ENCODE data around the gene NEK9.
"Not testable (repeated sequence)": the region's sequence is repeated elsewhere in the genome, so short reads cannot be mapped to it uniquely, and the experiment has no call there.

NEK9 gene

DNA sequence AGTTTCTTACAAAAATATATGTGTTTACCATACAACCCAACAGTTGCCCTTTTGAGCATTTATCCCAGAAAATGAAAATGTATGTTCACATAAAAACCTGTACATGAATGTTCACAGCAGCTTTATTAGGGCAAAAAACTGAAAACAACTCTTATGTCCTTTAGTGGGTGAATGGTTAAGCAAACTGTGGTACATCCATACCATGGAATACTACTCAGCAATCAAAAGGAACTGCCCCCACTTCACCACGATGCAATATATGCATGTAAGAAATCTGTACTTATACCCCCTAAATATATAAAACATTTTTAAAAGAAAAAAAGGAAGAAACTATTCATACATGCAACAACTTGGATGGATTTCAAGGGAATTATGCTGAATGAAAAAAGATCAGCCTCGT is 6.7 kb upstream of the NEK9 start:
- no peak overlapping the region for H3K9ac ChIP-seq (ENCODE audit: low read depth in 1 of 2, low read length in 2 of 2)
- H3K36me3 ChIP-seq (ENCODE audit: control insufficient read depth in 1 of 2, insufficient read depth in 2 of 2, low read length in 2 of 2): peaks cover 10 to 37% of the 10 kb centered on the region in 2 donors
- H3K4me1 ChIP-seq (ENCODE audit: control insufficient read depth in 1 of 2, insufficient read depth in 2 of 2, low read length in 2 of 2): peaks cover 14 to 25% of the 10 kb centered on the region in 2 donors
- no peak overlapping the region for H3K4me3 ChIP-seq (ENCODE audit: low read depth in 1 of 2, low read length in 2 of 2)
- no peaks in the 10 kb centered on the region for H3K27me3 ChIP-seq (ENCODE audit: control insufficient read depth in 1 of 2, insufficient read depth in 2 of 2, low read length in 2 of 2)
- no peak overlapping the region for H3K27ac ChIP-seq (ENCODE audit: low read depth, low read length)
- H3K9me3 ChIP-seq (ENCODE audit: control insufficient read depth in 1 of 2, low read length in 2 of 2): no peaks in the 10 kb centered on the region

- Histone ChIP-seq H3K27ac (ENCODE audit: low read depth, low read length) (no peak overlapping the region), H3K9ac (ENCODE audit: low read depth in 1 of 2, low read length in 2 of 2) (peak overlapping the region in 1 of 2 donors; percentile 12), H3K36me3 (ENCODE audit: control insufficient read depth in 1 of 2, insufficient read depth in 2 of 2, low read length in 2 of 2) (peaks cover 10 to 37% of the 10 kb centered on the region in 2 donors), H3K4me1 (ENCODE audit: control insufficient read depth in 1 of 2, insufficient read depth in 2 of 2, low read length in 2 of 2) (peaks cover 15 to 21% of the 10 kb centered on the region in 2 donors), H3K4me3 (ENCODE audit: low read depth in 1 of 2, low read length in 2 of 2) (no peak overlapping the region), H3K9me3 (ENCODE audit: control insufficient read depth in 1 of 2, low read length in 2 of 2) (no peaks in the 10 kb centered on the region), H3K27me3 (ENCODE audit: control insufficient read depth in 1 of 2, insufficient read depth in 2 of 2, low read length in 2 of 2) (no peaks in the 10 kb centered on the region)
Measured at GRCh38 chr14:75132382-75133086, 5.7 kb upstream of the NEK9 start.

DNA sequence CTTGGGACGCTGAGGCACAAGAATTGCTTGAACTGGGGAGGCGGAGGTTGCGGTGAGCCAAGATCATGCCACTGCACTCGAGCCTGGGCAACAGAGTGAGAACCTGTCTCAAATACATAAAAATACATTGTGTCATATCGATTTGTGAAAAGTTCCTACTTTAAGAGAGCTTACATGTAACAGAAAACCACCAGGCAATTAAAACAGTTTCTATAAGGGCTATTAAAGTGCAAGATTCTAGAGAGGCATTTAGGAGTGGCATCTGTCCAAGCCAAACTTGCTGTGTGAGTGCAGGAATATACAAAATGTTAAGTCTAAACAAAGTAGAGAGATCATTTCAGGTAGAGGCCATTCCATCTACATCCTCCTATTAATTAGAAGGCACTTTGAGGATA is 1.7 kb upstream of the NEK9 start:
- Histone ChIP-seq H3K9ac (ENCODE audit: low read depth in 1 of 2, low read length in 2 of 2) (no peak overlapping the region), H3K27me3 (ENCODE audit: control insufficient read depth in 1 of 2, insufficient read depth in 2 of 2, low read length in 2 of 2) (no peaks in the 10 kb centered on the region), H3K4me3 (ENCODE audit: low read depth in 1 of 2, low read length in 2 of 2) (no peak overlapping the region), H3K27ac (ENCODE audit: low read depth, low read length) (no peak overlapping the region), H3K9me3 (ENCODE audit: control insufficient read depth in 1 of 2, low read length in 2 of 2) (no peaks in the 10 kb centered on the region), H3K36me3 (ENCODE audit: control insufficient read depth in 1 of 2, insufficient read depth in 2 of 2, low read length in 2 of 2) (peaks cover 0 to 16% of the 10 kb centered on the region in 2 donors), H3K4me1 (ENCODE audit: control insufficient read depth in 1 of 2, insufficient read depth in 2 of 2, low read length in 2 of 2) (peaks cover 23 to 24% of the 10 kb centered on the region in 2 donors)

- Histone ChIP-seq H3K27ac (ENCODE audit: low read depth, low read length) (no peak overlapping the region), H3K27me3 (ENCODE audit: control insufficient read depth in 1 of 2, insufficient read depth in 2 of 2, low read length in 2 of 2) (no peaks in the 10 kb centered on the region), H3K4me1 (ENCODE audit: control insufficient read depth in 1 of 2, insufficient read depth in 2 of 2, low read length in 2 of 2) (peaks cover 23 to 24% of the 10 kb centered on the region in 2 donors), H3K9me3 (ENCODE audit: control insufficient read depth in 1 of 2, low read length in 2 of 2) (no peaks in the 10 kb centered on the region), H3K36me3 (ENCODE audit: control insufficient read depth in 1 of 2, insufficient read depth in 2 of 2, low read length in 2 of 2) (peaks cover 0 to 11% of the 10 kb centered on the region in 2 donors), H3K9ac (ENCODE audit: low read depth in 1 of 2, low read length in 2 of 2) (peak overlapping the region; percentile 39 to 83), H3K4me3 (ENCODE audit: low read depth in 1 of 2, low read length in 2 of 2) (peak overlapping the region; percentile 62 to 89)
Measured at GRCh38 chr14:75127903-75128595, 1.2 kb upstream of the NEK9 start.

DNA sequence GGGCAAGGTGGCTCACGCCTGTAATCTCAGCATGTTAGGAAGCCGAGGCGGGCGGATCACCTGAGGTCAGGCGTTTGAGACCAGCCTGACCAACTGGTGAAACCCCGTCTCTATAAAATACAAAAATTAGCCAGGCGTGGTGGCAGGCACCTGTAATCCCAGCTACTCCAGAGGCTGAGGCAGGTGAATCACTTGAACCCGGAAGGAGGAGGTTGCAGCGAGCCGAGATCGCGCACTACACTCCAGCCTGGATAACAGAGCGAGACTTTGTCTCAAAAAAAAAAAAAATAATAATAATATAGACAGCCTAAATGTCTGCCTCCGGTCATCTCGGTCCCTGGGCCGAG is 599 bp upstream of the NEK9 start:
- Histone ChIP-seq H3K27ac (ENCODE audit: low read depth, low read length) (peak overlapping the region; percentile 94), H3K36me3 (ENCODE audit: control insufficient read depth in 1 of 2, insufficient read depth in 2 of 2, low read length in 2 of 2) (peaks cover 0 to 10% of the 10 kb centered on the region in 2 donors), H3K9ac (ENCODE audit: low read depth in 1 of 2, low read length in 2 of 2) (peak overlapping the region; percentile 83 to 98), H3K4me1 (ENCODE audit: control insufficient read depth in 1 of 2, insufficient read depth in 2 of 2, low read length in 2 of 2) (peaks cover 23 to 24% of the 10 kb centered on the region in 2 donors), H3K4me3 (ENCODE audit: low read depth in 1 of 2, low read length in 2 of 2) (peak overlapping the region; percentile 82 to 89)
- H3K27me3 ChIP-seq (ENCODE audit: control insufficient read depth in 1 of 2, insufficient read depth in 2 of 2, low read length in 2 of 2); H3K9me3 ChIP-seq (ENCODE audit: control insufficient read depth in 1 of 2, low read length in 2 of 2): not testable (repeated sequence)

GRCh38 chr14:75126121-75126544 is 715 bp downstream of the NEK9 start:
- H3K4me1 ChIP-seq (ENCODE audit: control insufficient read depth in 1 of 2, insufficient read depth in 2 of 2, low read length in 2 of 2): peaks cover 23 to 24% of the 10 kb centered on the region in 2 donors
- H3K36me3 ChIP-seq (ENCODE audit: control insufficient read depth in 1 of 2, insufficient read depth in 2 of 2, low read length in 2 of 2): no peaks in the 10 kb centered on the region
- H3K27ac ChIP-seq (ENCODE audit: low read depth, low read length): peak overlapping the region; percentile 94
- H3K27me3 ChIP-seq (ENCODE audit: control insufficient read depth in 1 of 2, insufficient read depth in 2 of 2, low read length in 2 of 2): no peaks in the 10 kb centered on the region
- no peaks in the 10 kb centered on the region for H3K9me3 ChIP-seq (ENCODE audit: control insufficient read depth in 1 of 2, low read length in 2 of 2)
- H3K4me3 ChIP-seq (ENCODE audit: low read depth in 1 of 2, low read length in 2 of 2): peak overlapping the region; percentile 82 to 89
- peak overlapping the region; percentile 83 to 98 for H3K9ac ChIP-seq (ENCODE audit: low read depth in 1 of 2, low read length in 2 of 2)

- Histone ChIP-seq H3K9me3 (ENCODE audit: control insufficient read depth in 1 of 2, low read length in 2 of 2) (no peaks in the 10 kb centered on the region), H3K4me1 (ENCODE audit: control insufficient read depth in 1 of 2, insufficient read depth in 2 of 2, low read length in 2 of 2) (peaks cover 23 to 24% of the 10 kb centered on the region in 2 donors), H3K27me3 (ENCODE audit: control insufficient read depth in 1 of 2, insufficient read depth in 2 of 2, low read length in 2 of 2) (no peaks in the 10 kb centered on the region), H3K4me3 (ENCODE audit: low read depth in 1 of 2, low read length in 2 of 2) (peak overlapping the region; percentile 82 to 89), H3K36me3 (ENCODE audit: control insufficient read depth in 1 of 2, insufficient read depth in 2 of 2, low read length in 2 of 2) (no peaks in the 10 kb centered on the region), H3K27ac (ENCODE audit: low read depth, low read length) (no peak overlapping the region), H3K9ac (ENCODE audit: low read depth in 1 of 2, low read length in 2 of 2) (peak overlapping the region; percentile 83 to 98)
Measured at GRCh38 chr14:75125617-75126016, 1.2 kb downstream of the NEK9 start.

- Histone ChIP-seq H3K4me1 (ENCODE audit: control insufficient read depth in 1 of 2, insufficient read depth in 2 of 2, low read length in 2 of 2) (peaks cover 21 to 24% of the 10 kb centered on the region in 2 donors), H3K27me3 (ENCODE audit: control insufficient read depth in 1 of 2, insufficient read depth in 2 of 2, low read length in 2 of 2) (no peaks in the 10 kb centered on the region), H3K4me3 (ENCODE audit: low read depth in 1 of 2, low read length in 2 of 2) (no peak overlapping the region), H3K36me3 (ENCODE audit: control insufficient read depth in 1 of 2, insufficient read depth in 2 of 2, low read length in 2 of 2) (peaks cover 8 to 9% of the 10 kb centered on the region in 2 donors), H3K9ac (ENCODE audit: low read depth in 1 of 2, low read length in 2 of 2) (no peak overlapping the region), H3K9me3 (ENCODE audit: control insufficient read depth in 1 of 2, low read length in 2 of 2) (no peaks in the 10 kb centered on the region), H3K27ac (ENCODE audit: low read depth, low read length) (no peak overlapping the region)
Measured at GRCh38 chr14:75123991-75124390, 2.9 kb downstream of the NEK9 start.

DNA sequence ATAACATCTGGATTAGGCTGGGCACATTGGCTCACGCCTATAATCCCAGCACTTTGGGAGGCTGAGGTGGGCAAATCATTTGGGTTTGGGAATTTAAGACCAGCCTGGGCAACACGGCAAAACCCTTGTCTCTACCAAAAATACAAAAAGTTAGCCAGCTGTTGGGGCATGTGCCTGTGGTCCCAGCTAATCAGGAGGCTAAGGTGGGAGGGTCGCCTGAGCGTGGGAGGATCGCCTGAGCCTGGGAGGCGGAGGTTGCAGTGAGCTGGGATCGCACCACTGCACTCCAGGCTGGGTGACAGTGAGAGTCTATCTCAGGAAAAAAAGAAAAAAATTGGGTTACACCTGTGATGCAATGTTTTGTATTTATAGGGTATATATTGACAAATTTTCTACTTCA is 5.3 kb downstream of the NEK9 start:
- peaks cover 16 to 29% of the 10 kb centered on the region in 2 donors for H3K36me3 ChIP-seq (ENCODE audit: control insufficient read depth in 1 of 2, insufficient read depth in 2 of 2, low read length in 2 of 2)
- no peaks in the 10 kb centered on the region for H3K9me3 ChIP-seq (ENCODE audit: control insufficient read depth in 1 of 2, low read length in 2 of 2)
- no peak overlapping the region for H3K9ac ChIP-seq (ENCODE audit: low read depth in 1 of 2, low read length in 2 of 2)
- peaks cover 13 to 18% of the 10 kb centered on the region in 2 donors for H3K4me1 ChIP-seq (ENCODE audit: control insufficient read depth in 1 of 2, insufficient read depth in 2 of 2, low read length in 2 of 2)
- H3K27me3 ChIP-seq (ENCODE audit: control insufficient read depth in 1 of 2, insufficient read depth in 2 of 2, low read length in 2 of 2): no peaks in the 10 kb centered on the region
- H3K4me3 ChIP-seq (ENCODE audit: low read depth in 1 of 2, low read length in 2 of 2): no peak overlapping the region
- no peak overlapping the region for H3K27ac ChIP-seq (ENCODE audit: low read depth, low read length)

- Histone ChIP-seq H3K4me3 (ENCODE audit: low read depth in 1 of 2, low read length in 2 of 2) (no peak overlapping the region), H3K36me3 (ENCODE audit: control insufficient read depth in 1 of 2, insufficient read depth in 2 of 2, low read length in 2 of 2) (peaks cover 16 to 36% of the 10 kb centered on the region in 2 donors), H3K27me3 (ENCODE audit: control insufficient read depth in 1 of 2, insufficient read depth in 2 of 2, low read length in 2 of 2) (no peaks in the 10 kb centered on the region), H3K9ac (ENCODE audit: low read depth in 1 of 2, low read length in 2 of 2) (no peak overlapping the region), H3K4me1 (ENCODE audit: control insufficient read depth in 1 of 2, insufficient read depth in 2 of 2, low read length in 2 of 2) (peaks cover 7 to 10% of the 10 kb centered on the region in 2 donors), H3K27ac (ENCODE audit: low read depth, low read length) (no peak overlapping the region), H3K9me3 (ENCODE audit: control insufficient read depth in 1 of 2, low read length in 2 of 2) (no peaks in the 10 kb centered on the region)
Measured at GRCh38 chr14:75120541-75121291, 6.1 kb downstream of the NEK9 start.

All from duodenal mucosa (tissue), 2 donors.